Ectodermal cell (in vitro differentiated cells): Measurements from ENCODE around the gene STK32C.

ENCODE experiments used
- H3K27ac ChIP-seq: 2 replicates; pipeline ENCODE4 v1.7.0; 2013; ENCODE audit warnings: mild to moderate bottlenecking, low read depth, low read length; ENCODE audit not compliant: insufficient read depth, poor library complexity, severe bottlenecking
- H3K27me3 ChIP-seq: 2 replicates; pipeline ENCODE4 v1.7.0; 2013; ENCODE audit warnings: mild to moderate bottlenecking, low read length; ENCODE audit not compliant: insufficient read depth, control insufficient read depth, poor library complexity, severe bottlenecking
- H3K36me3 ChIP-seq: one replicate; pipeline ENCODE4 v1.7.0; 2013; ENCODE audit warnings: low read length; ENCODE audit not compliant: control insufficient read depth, insufficient read depth
- H3K4me1 ChIP-seq: one replicate; pipeline ENCODE4 v1.7.0; 2013; ENCODE audit warnings: low read length; ENCODE audit not compliant: control insufficient read depth, insufficient read depth
- H3K4me3 ChIP-seq: 2 replicates; pipeline ENCODE4 v1.7.0; 2013; ENCODE audit warnings: low read depth, low read length, control low read depth; ENCODE audit not compliant: insufficient read depth
- H3K9me3 ChIP-seq: 2 replicates; pipeline ENCODE4 v1.7.0; 2013; ENCODE audit warnings: mild to moderate bottlenecking, low read length, moderate library complexity; ENCODE audit not compliant: control insufficient read depth
- WGBS, 2 experiments: methylation state at CpG; one replicate each; pipeline ENCODE4 v1.1.7; 2013; ENCODE audit warnings: missing lambda C conversion rate in 2 of 2; 5-methylcytosine and 5-hydroxymethylcytosine counted together

STK32C gene

GRCh38 chr10:132255489-132256344 lies 52.0 kb downstream of the STK32C start:
- no peaks in the 10 kb centered on the region for H3K27me3 ChIP-seq
- H3K4me3 ChIP-seq, result no peak overlapping the region
- no peaks in the 10 kb centered on the region for H3K9me3 ChIP-seq
- H3K4me1 ChIP-seq, result no peaks in the 10 kb centered on the region
- no peaks in the 10 kb centered on the region for H3K36me3 ChIP-seq
- H3K27ac ChIP-seq, result no peak overlapping the region
- WGBS, 2 experiments, result 92 to 93% methylated on average over 23 of the region's 23 CpGs

DNA sequence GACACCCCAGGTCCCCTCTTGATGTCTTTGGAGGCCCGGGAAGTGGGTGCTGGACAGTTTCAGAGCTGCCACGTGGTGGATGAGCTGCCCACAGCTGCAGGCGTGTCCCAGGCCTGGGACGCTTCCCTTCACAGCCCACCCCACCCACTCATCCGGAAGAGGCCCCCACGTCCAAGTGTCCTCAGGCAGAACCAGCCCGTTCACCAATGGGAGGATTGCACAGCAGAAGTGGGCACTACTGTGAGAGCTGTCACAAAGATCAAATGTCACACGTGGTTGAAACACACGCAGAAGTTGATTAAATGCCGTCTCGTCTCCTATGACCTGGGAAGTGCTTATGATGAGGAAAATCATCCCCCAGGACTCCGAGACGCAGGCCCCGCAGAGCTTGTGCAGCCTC lies 52.9 kb downstream of the STK32C start:
- Histone ChIP-seq H3K4me1 (no peaks in the 10 kb centered on the region), H3K36me3 (no peaks in the 10 kb centered on the region), H3K27ac (no peak overlapping the region), H3K9me3 (no peaks in the 10 kb centered on the region), H3K4me3 (no peak overlapping the region), H3K27me3 (no peaks in the 10 kb centered on the region)
- WGBS, 2 experiments, result 91 to 93% methylated on average over 14 of the region's 14 CpGs

DNA sequence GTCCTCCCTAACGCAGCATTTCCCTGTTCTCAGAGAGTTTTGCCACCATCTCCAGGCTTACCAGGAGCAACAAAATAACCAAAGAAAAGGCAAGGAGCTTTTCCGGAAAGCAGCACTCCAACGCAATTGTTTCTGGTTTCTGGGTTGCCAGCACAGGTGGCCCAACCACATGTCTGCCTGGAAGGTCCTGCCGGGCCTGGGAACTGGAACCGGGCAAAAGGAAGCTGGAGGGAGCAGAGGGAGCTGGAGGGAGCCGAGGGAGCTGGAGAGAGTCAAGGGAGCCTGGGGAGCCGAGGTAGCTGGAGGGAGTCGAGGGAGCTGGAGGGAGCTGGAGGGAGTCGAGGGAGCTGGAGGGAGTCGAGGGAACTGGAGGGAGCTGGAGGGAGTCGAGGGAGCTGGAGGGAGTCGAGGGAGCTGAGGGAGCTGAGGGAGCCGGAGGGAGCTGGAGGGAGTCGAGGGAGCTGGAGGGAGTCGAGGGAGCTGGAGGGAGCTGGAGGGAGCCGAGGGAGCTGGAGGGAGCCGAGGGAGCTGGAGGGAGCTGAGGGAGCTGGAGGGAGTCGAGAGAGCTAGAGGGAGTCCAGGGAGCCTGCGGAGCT lies 54.6 kb downstream of the STK32C start:
- Histone ChIP-seq H3K27me3 (no peaks in the 10 kb centered on the region), H3K4me3 (no peak overlapping the region), H3K9me3 (no peaks in the 10 kb centered on the region), H3K4me1 (no peaks in the 10 kb centered on the region), H3K27ac (no peak overlapping the region), H3K36me3 (no peaks in the 10 kb centered on the region)
- 35 to 36% methylated on average over 19 of the region's 19 CpGs for WGBS, 2 experiments

DNA sequence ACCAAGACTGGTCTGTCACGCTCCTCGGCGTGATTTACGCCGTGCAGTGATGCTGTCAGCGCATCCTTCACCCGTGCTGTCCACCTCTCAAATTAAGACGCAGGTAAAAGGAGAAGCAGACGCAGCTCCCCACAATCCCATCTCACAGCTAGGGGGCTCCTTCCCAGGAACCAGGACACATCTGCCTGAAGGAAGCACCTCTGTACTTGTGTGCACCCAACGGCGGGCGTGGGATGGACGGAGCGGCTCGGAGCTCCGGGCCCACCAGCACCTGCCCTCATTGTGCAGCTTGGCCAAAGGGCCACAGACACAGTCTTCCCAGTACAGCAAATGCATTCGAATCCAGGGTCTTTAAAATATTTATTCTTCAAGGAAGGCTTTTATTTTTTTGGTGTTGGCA lies 55.3 kb downstream of the STK32C start:
- H3K9me3 ChIP-seq, result no peaks in the 10 kb centered on the region
- 91 to 92% methylated on average over 17 of the region's 17 CpGs for WGBS, 2 experiments
- no peak overlapping the region for H3K4me3 ChIP-seq
- H3K36me3 ChIP-seq, result no peaks in the 10 kb centered on the region
- H3K27ac ChIP-seq, result no peak overlapping the region
- no peaks in the 10 kb centered on the region for H3K4me1 ChIP-seq
- no peaks in the 10 kb centered on the region for H3K27me3 ChIP-seq

DNA sequence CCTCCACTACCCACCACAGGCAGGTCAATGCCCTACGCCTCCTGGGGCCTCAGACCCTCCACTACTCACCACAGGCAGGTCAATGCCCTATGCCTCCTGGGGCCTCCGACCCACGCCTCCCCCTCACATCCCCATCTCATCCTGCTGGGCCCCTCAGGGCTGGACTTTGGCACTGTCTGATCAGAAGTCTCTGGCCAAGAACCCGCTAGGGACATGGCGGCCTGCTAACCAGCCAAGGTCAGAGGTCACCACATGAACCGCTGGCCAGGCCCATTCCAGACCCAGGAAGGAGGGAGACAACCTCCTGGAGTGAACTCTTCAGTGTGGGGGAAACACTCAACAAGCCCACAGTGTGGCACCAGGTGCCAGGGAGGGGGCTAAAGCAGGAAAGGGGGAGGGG lies 55.8 kb downstream of the STK32C start:
- Histone ChIP-seq H3K4me3 (no peak overlapping the region), H3K36me3 (no peaks in the 10 kb centered on the region), H3K27me3 (no peaks in the 10 kb centered on the region), H3K4me1 (no peaks in the 10 kb centered on the region), H3K9me3 (no peaks in the 10 kb centered on the region), H3K27ac (no peak overlapping the region)
- WGBS, 2 experiments, result 94% methylated on average over 6 of the region's 6 CpGs

- no peaks in the 10 kb centered on the region for H3K36me3 ChIP-seq
- 89 to 91% methylated on average over 27 of the region's 30 CpGs for WGBS, 2 experiments
These were observed 57.0 kb downstream of the STK32C start for GRCh38 chr10:132250481-132251475.

GRCh38 chr10:132249824-132250375 lies 57.9 kb downstream of the STK32C start:
- Histone ChIP-seq H3K4me3 (no peak overlapping the region), H3K9me3 (no peaks in the 10 kb centered on the region), H3K27me3 (no peaks in the 10 kb centered on the region), H3K27ac (no peak overlapping the region), H3K36me3 (no peaks in the 10 kb centered on the region), H3K4me1 (no peaks in the 10 kb centered on the region)
- WGBS, 2 experiments, result 93 to 94% methylated on average over 15 to 16 of the region's 17 CpGs

More at GRCh38 chr10:132250481-132251475, 57.0 kb downstream of the STK32C start:
- H3K27ac ChIP-seq, result no peak overlapping the region
- H3K9me3 ChIP-seq, result no peaks in the 10 kb centered on the region
- H3K4me3 ChIP-seq, result no peak overlapping the region
- H3K4me1 ChIP-seq, result no peaks in the 10 kb centered on the region
- no peaks in the 10 kb centered on the region for H3K27me3 ChIP-seq

DNA sequence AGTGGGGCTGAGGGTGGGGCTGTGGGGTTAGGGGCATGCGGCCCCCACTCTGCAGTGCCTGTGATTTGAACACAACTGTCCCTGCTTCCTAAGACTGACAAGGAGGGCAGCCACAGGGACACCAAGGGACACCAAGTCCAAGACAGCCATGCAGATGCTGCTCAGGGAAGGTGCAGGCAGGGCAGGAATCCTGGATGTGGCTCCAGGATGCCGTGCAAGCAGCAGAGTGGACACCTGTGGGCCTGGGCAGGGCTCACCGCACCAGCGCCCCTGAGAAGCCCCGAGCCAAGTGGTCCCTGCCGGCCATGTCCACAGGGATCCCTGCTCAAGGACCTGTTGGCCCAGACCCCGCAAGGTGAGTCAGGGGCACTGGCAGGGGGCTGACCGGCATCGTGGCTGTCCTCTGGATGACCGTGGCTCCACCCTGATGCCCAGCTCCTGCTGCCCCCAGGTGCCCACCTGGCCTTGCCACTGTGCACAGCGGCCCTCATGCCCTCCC lies 58.5 kb downstream of the STK32C start:
- Histone ChIP-seq H3K27me3 (no peaks in the 10 kb centered on the region), H3K4me3 (no peak overlapping the region), H3K4me1 (no peaks in the 10 kb centered on the region), H3K36me3 (no peaks in the 10 kb centered on the region), H3K9me3 (no peaks in the 10 kb centered on the region), H3K27ac (no peak overlapping the region)
- whole genome bisulfite sequencing, 2 experiments, result 86% methylated on average over 11 of the region's 11 CpGs

DNA sequence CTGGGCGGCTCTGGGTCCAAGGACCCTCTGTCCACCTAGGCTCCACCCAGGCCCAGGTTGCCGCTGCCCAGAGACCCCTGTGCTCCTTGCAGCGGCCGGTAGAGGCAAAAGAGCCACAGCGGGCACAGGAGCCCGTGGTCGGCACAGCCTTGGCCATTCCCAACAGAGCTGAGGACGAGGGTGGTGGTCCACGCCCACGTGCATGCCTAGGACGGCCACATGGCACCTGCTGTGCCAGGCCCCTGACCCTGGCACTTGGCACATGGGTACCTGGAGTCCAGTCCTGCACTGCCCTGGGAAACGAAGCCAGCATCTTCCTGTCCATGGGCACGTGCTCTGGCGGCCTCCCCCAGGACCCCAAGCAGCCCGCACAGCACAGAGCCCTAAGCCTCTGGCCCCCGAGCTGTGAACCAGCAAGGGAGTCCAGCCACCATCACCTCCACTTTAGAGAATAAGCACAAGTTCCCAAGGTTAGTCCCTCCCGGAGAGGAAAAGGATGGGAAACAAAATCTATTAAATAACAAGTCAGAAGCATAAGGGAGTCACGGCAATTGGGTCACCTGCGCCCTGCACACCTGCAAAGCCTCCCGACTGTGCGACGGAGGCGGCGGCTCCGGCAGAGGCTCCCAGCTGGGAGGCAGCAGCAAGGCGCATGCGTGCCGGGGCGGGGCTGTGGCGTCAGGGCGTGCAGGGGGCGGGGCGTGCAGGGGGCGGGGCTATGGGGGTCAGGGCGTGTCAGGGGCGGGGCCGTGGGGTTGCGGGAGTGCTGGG lies 59.1 kb downstream of the STK32C start:
- no peaks in the 10 kb centered on the region for H3K27me3 ChIP-seq
- no peak overlapping the region for H3K27ac ChIP-seq
- no peaks in the 10 kb centered on the region for H3K4me1 ChIP-seq
- no peaks in the 10 kb centered on the region for H3K9me3 ChIP-seq
- peak overlapping the region; percentile 38 for H3K4me3 ChIP-seq
- WGBS, 2 experiments, result 39% methylated on average over 38 of the region's 38 CpGs
- no peaks in the 10 kb centered on the region for H3K36me3 ChIP-seq
